22Rv1 (cell line): ENCODE measurements around the gene EHMT1.

Experiments used
- CTCF ChIP-seq: fragments of 450-650 bp; IDR thresholded peaks from 2 replicates; pipeline ENCODE4 v1.5.1; 2017; ENCODE audit warnings: mild to moderate bottlenecking
- ZFX ChIP-seq: fragments of 450-650 bp; IDR thresholded peaks from 2 replicates; pipeline ENCODE4 v1.6.1; 2017; ENCODE audit warnings: antibody characterized with exemption, borderline replicate concordance

- TF ChIP-seq CTCF (no peak), ZFX (no peak)
These were observed 256.5 kb downstream of the EHMT1 start for GRCh38 chr9:137875354-137875753.
